Neural progenitor cell (in vitro differentiated cells): ENCODE results near the gene LIPT1.

Experiments used
- EZH2 ChIP-seq: fragments of 200-600 bp; sonication (generic); IDR thresholded peaks from 2 replicates; pipeline ENCODE4 v1.6.1; 2017; ENCODE audit warnings: antibody characterized with exemption, mild to moderate bottlenecking, moderate library complexity
- EZH2phosphoT487 ChIP-seq: fragments of 200-600 bp; sonication (generic); IDR thresholded peaks from 2 replicates; pipeline ENCODE4 v1.6.1; 2017; ENCODE audit warnings: antibody characterized with exemption
- TF ChIP-seq, protein P1 (sequence below): fragments of 200-600 bp; sonication (generic); IDR thresholded peaks from 2 replicates; pipeline ENCODE4 v1.5.1; 2017; ENCODE audit warnings: antibody characterized with exemption, mild to moderate bottlenecking

- no peak for TF ChIP-seq EZH2
- TF ChIP-seq, protein P1, sequence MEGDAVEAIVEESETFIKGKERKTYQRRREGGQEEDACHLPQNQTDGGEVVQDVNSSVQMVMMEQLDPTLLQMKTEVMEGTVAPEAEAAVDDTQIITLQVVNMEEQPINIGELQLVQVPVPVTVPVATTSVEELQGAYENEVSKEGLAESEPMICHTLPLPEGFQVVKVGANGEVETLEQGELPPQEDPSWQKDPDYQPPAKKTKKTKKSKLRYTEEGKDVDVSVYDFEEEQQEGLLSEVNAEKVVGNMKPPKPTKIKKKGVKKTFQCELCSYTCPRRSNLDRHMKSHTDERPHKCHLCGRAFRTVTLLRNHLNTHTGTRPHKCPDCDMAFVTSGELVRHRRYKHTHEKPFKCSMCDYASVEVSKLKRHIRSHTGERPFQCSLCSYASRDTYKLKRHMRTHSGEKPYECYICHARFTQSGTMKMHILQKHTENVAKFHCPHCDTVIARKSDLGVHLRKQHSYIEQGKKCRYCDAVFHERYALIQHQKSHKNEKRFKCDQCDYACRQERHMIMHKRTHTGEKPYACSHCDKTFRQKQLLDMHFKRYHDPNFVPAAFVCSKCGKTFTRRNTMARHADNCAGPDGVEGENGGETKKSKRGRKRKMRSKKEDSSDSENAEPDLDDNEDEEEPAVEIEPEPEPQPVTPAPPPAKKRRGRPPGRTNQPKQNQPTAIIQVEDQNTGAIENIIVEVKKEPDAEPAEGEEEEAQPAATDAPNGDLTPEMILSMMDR: no peak
- TF ChIP-seq EZH2phosphoT487: no peak
These were observed 704 bp upstream of the LIPT1 start for GRCh38 chr2:99153921-99154604.
